Adrenal gland (tissue), 19 donors: Measurements from ENCODE around the gene ZCCHC7. TPM values are rescaled to one million over a fixed set of nuclear protein-coding genes. Genes with fewer than 3 reads are reported as not detected.
A peak's percentile ranks its signal among the peaks of the same experiment; 100 is the strongest.
"Not testable (repeated sequence)": the region's sequence is repeated elsewhere in the genome, so short reads cannot be mapped to it uniquely, and the experiment has no call there.

Experiments used
- DNase-seq, 7 donors: peaks; one replicate each; pipeline ENCODE4 v3.0.0-alpha.2; 2019 to 2020
- H3K27ac ChIP-seq, 5 donors: fragments of 200-600 bp; sonication (generic) in 4 of 5; 1 replicate in 3 of 5; 2 replicates in 2 of 5; pipeline versions ENCODE4 v1.5.1 to v1.8.0; 2016 to 2020; ENCODE audit warnings: mild to moderate bottlenecking in 1 of 5
- H3K27me3 ChIP-seq: fragments of 200-600 bp; 2 replicates; pipeline ENCODE4 v1.8.0; 2021
- H3K36me3 ChIP-seq, 2 donors: fragments of 200-600 bp; replicated peaks in 1 of 2; 1 replicate in 1 of 2; 2 replicates in 1 of 2; pipeline versions ENCODE4 v1.5.1 to v1.8.0; 2018 to 2022
- H3K4me1 ChIP-seq, 2 donors: fragments of 200-600 bp; replicated peaks in 1 of 2; 1 replicate in 1 of 2; 2 replicates in 1 of 2; pipeline versions ENCODE4 v1.5.1 to v1.8.0; 2018 to 2021
- H3K4me3 ChIP-seq, 4 donors: fragments of 200-600 bp; sonication (generic) in 3 of 4; one replicate each; pipeline ENCODE4 v1.5.1; 2016 to 2018
- H3K9me3 ChIP-seq, 3 donors: fragments of 200-600 bp; sonication (generic) in 1 of 3; replicated peaks in 1 of 3; 1 replicate in 2 of 3; 2 replicates in 1 of 3; pipeline versions ENCODE4 v1.5.1 to v1.8.0; 2016 to 2021
- CTCF ChIP-seq, 6 experiments: fragments of 450-650 bp in 4 of 6; fragments of 200-600 bp in 2 of 6; sonication (generic) in 1 of 6; IDR thresholded peaks; 1 replicate in 5 of 6; 2 replicates in 1 of 6; pipeline versions ENCODE4 v1.5.1 to v1.8.0; 2016 to 2021; ENCODE audit warnings: antibody characterized with exemption in 6 of 6, mild to moderate bottlenecking in 2 of 6, moderate library complexity in 1 of 6
- POLR2A ChIP-seq, 2 donors: fragments of 450-650 bp; IDR thresholded peaks; one replicate each; pipeline ENCODE4 v1.6.1; 2017; ENCODE audit warnings: antibody characterized with exemption in 2 of 2, mild to moderate bottlenecking in 2 of 2, moderate library complexity in 1 of 2
- WGBS, 4 donors: extraction: QIAGEN DNeasy Blood & Tissue Kit in 2 of 4; methylation state at CpG; one replicate each; pipeline versions ENCODE4 v1.1.5 to v1.1.7; 2013 to 2017; 5-methylcytosine and 5-hydroxymethylcytosine counted together
- intact Hi-C, 2 donors: fragments of 100-400 bp; cut with DNase I; formaldehyde crosslinking; loops; one replicate each; pipeline versions ENCODE4 v1.14.1 to v1.15.0; 2022 to 2023
- long read RNA-seq, 10 donors: library from polyadenylated mRNA in 3 of 10; unstranded in 2 of 10; stranded (forward) in 1 of 10; transcript quantifications; one replicate each; pipeline ENCODE4 v2.0.0 and lab custom pipeline, GENCODE V29; 2021 to 2026
- polyA plus RNA-seq, 3 donors: library from polyadenylated mRNA; stranded (reverse); fragments of 200-250 nt in 2 of 3; fragments of 350-450 nt in 1 of 3; fragmentation: Illumina TruSeq in 1 of 3; extraction: RNeasy Lipid Tissue Mini Kit (QIAGEN cat#74804) in 1 of 3; gene quantifications; one replicate each; pipeline ENCODE4 v1.2.3, GENCODE V29; 2013 to 2014
- total RNA-seq, 9 donors: library from RNA; depleted of rRNA in 4 of 9; stranded (reverse); fragments of >200 nt in 4 of 9; fragments of 120-200 nt in 1 of 9; fragmentation: NEBNext Ultra II Directional in 1 of 9; extraction: Animal tissue kit (Norgen Biotek cat#: 25700) in 1 of 9; gene quantifications; one replicate each; pipeline versions ENCODE4 v1.1.0 to v1.2.4, GENCODE V29; 2013 to 2023
- donor health status: healthy with polysubstance abuse.
- donor health status: Bipolar disorder and iron deficiency.
- donor health status: DM: yes; HTN: yes; CAD: no.
- donor health status: DM: no; HTN: no; CAD: no.
- donor health status: DM: no; HTN: no; CAD: no.
- donor health status: DM: yes; HTN: yes; CAD: no.

ZCCHC7 gene
- total RNA-seq (10 to 100 TPM in 8 of 9 donors, 1 to 10 TPM in 1; 6.0 to 20.8 (median 18.5) TPM), polyA plus RNA-seq (10 to 100 TPM; 12.4 to 21.3 (median 19.4) TPM)
- long read RNA-seq, donor 1: 0 reads
- long read RNA-seq, donor 2, partial matches to known transcripts: 0 of 1 reads
- long read RNA-seq, donor 2, other reads (novel, unspliced or antisense): 0 of 1 reads
- long read RNA-seq, donor 3, partial matches to known transcripts: 0 of 3 reads
- long read RNA-seq, donor 3, other reads (novel, unspliced or antisense): 0 of 3 reads
- long read RNA-seq, donor 4, partial matches to known transcripts: 3 of 12 reads
- long read RNA-seq, donor 4, other reads (novel, unspliced or antisense): 6 of 12 reads
- long read RNA-seq, donor 5, transcript ZCCHC7-202 (9 exons, 2,619 nt): major isoform, 6 of 20 reads
- long read RNA-seq, donor 5, partial matches to known transcripts: 0 of 20 reads
- long read RNA-seq, donor 5, other reads (novel, unspliced or antisense): 14 of 20 reads
- long read RNA-seq, donor 6, partial matches to known transcripts: 3 of 17 reads
- long read RNA-seq, donor 6, other reads (novel, unspliced or antisense): 9 of 17 reads
- long read RNA-seq, donor 7: 0 reads
- long read RNA-seq, donor 8: 0 reads
- long read RNA-seq, donor 9, partial matches to known transcripts: 5 of 5 reads
- long read RNA-seq, donor 9, other reads (novel, unspliced or antisense): 0 of 5 reads
- long read RNA-seq, donor 10, partial matches to known transcripts: 0 of 1 reads
- long read RNA-seq, donor 10, other reads (novel, unspliced or antisense): 0 of 1 reads

- Histone ChIP-seq H3K36me3 (no peaks in the 10 kb centered on the region), H3K4me3 (peak within 1 kb of the TSS; percentile 17 to 99 (median 66)), H3K27me3 (no peaks in the 10 kb centered on the region), H3K9me3 (no peaks in the 10 kb centered on the region), H3K4me1 (peaks cover 10 to 22% of the 10 kb centered on the region in 2 donors), H3K27ac (peak within 1 kb of the TSS; percentile 77 to 98 (median 96))
- intact Hi-C loops: no loop called here
- TF ChIP-seq POLR2A (IDR thresholded peaks at IDR 0.05): peak; percentile 66 to 95
- TF ChIP-seq CTCF (IDR thresholded peaks at IDR 0.05): no peak
- WGBS, 4 donors: 3 to 10% (median 6%) methylated on average over 26 to 82 of the region's 82 CpGs
- DNase-seq: peak; percentile 96 to 98 (median 97)
Measured at GRCh38 chr9:37119907-37120842, at the start of gene ZCCHC7. Gene ZCCHC7 (plus strand): TSS chr9:37120574.

- H3K36me3 ChIP-seq, intact Hi-C loops, H3K27me3 ChIP-seq, H3K27ac ChIP-seq, DNase-seq, H3K4me1 ChIP-seq, H3K4me3 ChIP-seq, H3K9me3 ChIP-seq: not testable (repeated sequence)
- 68 to 78% (median 72%) methylated on average over 4 of the region's 4 CpGs for WGBS, 4 donors
Measured at GRCh38 chr9:37074790-37075189, 45.6 kb upstream of the ZCCHC7 start.

DNA sequence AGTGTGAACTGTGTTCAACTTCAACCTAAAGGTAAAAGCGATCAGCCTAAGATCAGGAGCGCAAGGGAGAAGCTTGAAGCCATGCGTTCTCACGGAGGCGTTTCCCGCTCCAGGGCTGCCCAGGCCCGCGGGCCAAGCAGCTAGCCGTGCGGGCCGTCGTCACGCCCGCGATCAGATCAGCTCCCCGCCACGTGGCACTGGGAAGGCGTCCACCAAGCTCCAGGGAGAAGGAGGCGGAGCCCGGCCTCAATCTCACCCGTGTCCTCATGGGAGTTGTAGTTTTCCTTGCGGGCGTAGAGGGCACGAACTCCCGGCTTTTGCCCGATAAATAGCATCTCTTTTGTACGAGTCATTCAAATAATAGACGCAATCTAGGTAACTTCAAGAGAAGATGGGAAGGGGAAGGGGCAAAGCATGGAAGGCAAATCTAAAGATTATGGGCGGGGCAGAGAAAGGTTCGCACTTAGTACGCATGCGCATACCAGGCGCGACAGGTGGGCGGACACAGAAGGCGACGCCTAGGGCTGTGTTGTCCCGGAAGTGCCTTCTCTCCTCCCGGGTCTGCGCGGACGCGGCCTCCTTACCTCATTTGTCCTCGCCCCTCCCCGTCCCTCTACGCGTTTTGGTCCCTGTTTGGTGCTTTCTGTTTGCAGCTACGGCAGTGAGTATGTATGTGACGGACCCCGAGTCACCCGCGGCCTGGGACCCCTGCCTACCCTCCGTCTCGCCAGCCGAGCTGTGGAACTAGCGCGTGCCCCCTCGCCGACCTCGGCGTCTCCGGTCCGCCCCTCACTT, 40.8 kb upstream of the ZCCHC7 start:
- Histone ChIP-seq H3K4me1 (peaks cover 23 to 41% of the 10 kb centered on the region in 2 donors), H3K27ac (peak overlapping the region; percentile 78 to 95 (median 93)), H3K4me3 (peak overlapping the region; percentile 58 to 92 (median 84)), H3K27me3 (no peaks in the 10 kb centered on the region), H3K9me3 (no peaks in the 10 kb centered on the region), H3K36me3 (no peaks in the 10 kb centered on the region)
- intact Hi-C loops: no loop called here
- 2% methylated on average over 42 to 63 of the region's 63 CpGs for WGBS, 4 donors
- TF ChIP-seq CTCF (IDR thresholded peaks at IDR 0.05) (no peak), POLR2A (IDR thresholded peaks at IDR 0.05) (peak; percentile 78 to 95)
- peak; percentile 92 to 98 (median 96) for DNase-seq

GRCh38 chr9:37080165-37080628, 40.2 kb upstream of the ZCCHC7 start:
- peaks cover 23 to 47% of the 10 kb centered on the region in 2 donors for H3K4me1 ChIP-seq
- H3K36me3 ChIP-seq, H3K9me3 ChIP-seq, H3K27me3 ChIP-seq, intact Hi-C loops: not testable (repeated sequence)
- peak in 6 of 7 donors; percentile 46 to 72 (median 60) for DNase-seq
- H3K4me3 ChIP-seq: peak overlapping the region; percentile 58 to 92 (median 84)
- WGBS, 4 donors: 1 to 2% (median 1%) methylated on average over 12 to 32 of the region's 32 CpGs
- H3K27ac ChIP-seq: peak overlapping the region; percentile 78 to 95 (median 93)

DNA sequence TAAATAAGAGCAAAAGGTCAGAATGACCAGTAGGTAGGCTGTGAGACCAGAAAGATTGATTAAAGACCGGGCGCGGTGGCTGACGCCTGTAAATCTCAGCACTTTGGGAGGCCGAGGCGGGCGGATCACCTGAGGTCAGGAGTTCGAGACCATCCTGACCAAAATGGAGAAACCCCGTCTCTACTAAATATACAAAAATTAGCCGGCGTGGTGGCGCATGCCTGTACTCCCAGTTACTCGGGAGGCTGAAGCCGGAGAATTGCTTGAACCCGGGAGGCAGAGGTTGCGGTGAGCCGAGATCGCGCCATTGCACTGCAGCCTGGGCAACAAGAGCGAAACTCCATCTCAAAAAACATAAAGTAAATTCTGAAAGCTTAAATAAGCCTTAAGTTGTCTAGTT, 38.9 kb upstream of the ZCCHC7 start:
- H3K36me3 ChIP-seq, intact Hi-C loops, DNase-seq, H3K9me3 ChIP-seq, H3K27me3 ChIP-seq, H3K4me3 ChIP-seq: not testable (repeated sequence)
- WGBS, 4 donors: 97 to 98% (median 98%) methylated on average over 20 of the region's 20 CpGs
- Histone ChIP-seq H3K4me1 (peaks cover 23 to 55% of the 10 kb centered on the region in 2 donors), H3K27ac (peak overlapping the region in 1 of 5 donors; percentile 4)
